H1 (cell line): ENCODE results near the gene POLR2A.

Experiments
- CBX5 ChIP-seq: fragments of 300-800, 300-1000 bp; sonication (generic); IDR thresholded peaks from 2 replicates; pipeline ENCODE4 v1.7.1; 2016; ENCODE audit warnings: antibody characterized with exemption, low read length, low read depth
- JUN ChIP-seq: IDR thresholded peaks from 2 replicates; pipeline ENCODE4 v1.6.1; 2011; ENCODE audit warnings: low read depth, mild to moderate bottlenecking, improper control_type of control experiment, low read length
- MAFK ChIP-seq: IDR thresholded peaks from 2 replicates; pipeline ENCODE4 v1.6.1; 2012; ENCODE audit warnings: low read depth, mild to moderate bottlenecking, improper control_type of control experiment, low read length
- SP2 ChIP-seq: IDR thresholded peaks from 2 replicates; pipeline ENCODE4 v1.6.1; 2012; ENCODE audit warnings: mild to moderate bottlenecking, low read length, inconsistent platforms
- SP4 ChIP-seq: IDR thresholded peaks from 2 replicates; pipeline ENCODE4 v1.6.1; 2012; ENCODE audit warnings: low read length, inconsistent platforms
- YY1 ChIP-seq: IDR thresholded peaks from 2 replicates; pipeline ENCODE4 v1.6.1; 2011; ENCODE audit warnings: low read depth, mild to moderate bottlenecking, low read length
- TF ChIP-seq, protein P1 (sequence below), 3 experiments: IDR thresholded peaks; 1 replicate in 2 of 3; 2 replicates in 1 of 3; pipeline versions ENCODE4 v1.5.1 to v1.6.1; 2011; ENCODE audit warnings: low read length in 3 of 3, mild to moderate bottlenecking in 3 of 3, inconsistent platforms in 2 of 3, low read depth in 1 of 3, moderate library complexity in 1 of 3; ENCODE audit not compliant: insufficient read depth in 1 of 3; ENCODE audit errors: control extremely low read depth in 1 of 3

DNA sequence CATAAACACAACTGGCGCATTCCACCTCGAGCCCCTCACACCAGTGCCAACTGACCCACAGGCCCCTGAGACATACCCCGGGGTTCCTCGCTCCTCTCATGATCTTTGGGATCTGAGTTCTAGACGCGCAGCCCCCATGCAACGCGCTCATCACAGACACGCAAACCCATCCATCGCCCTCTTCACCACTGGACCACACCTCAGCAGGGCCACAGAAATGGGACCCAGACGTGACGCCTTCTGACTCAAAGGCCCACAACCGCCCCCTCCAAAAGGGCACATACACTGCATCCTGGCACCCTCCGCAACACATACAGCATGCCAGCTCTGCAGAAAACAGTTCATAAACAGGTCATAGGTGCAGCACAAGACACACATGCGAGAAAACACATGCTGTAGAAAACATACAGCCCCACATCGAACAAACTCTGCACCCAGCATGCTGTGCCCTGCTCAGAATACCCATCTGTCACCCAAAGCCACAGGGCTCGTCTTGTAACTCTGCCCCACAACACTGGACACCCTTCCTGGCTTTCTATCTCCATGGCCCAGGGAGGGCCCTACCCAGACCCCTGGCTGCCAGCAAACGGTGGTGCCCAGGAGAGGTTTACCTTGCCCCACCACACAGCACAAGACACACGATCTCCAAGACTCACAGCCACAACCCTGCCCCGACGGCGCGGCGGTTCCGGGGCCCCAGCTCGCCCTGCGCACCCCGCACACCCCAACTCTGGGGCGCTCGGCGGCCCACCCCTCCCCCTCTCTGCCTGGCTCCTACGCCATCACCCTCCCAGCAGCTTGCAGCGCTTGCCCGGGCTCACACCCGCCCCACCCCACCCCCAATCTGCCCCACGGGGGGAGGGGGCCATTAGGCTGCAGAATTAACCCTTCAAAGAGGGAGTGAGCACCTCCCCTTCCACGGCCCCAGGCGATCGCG lies 5.6 kb upstream of the POLR2A start:
- TF ChIP-seq YY1 (no peak), SP2 (no peak), SP4 (no peak), MAFK (no peak), JUN (no peak), CBX5 (no peak)
- TF ChIP-seq, protein P1, sequence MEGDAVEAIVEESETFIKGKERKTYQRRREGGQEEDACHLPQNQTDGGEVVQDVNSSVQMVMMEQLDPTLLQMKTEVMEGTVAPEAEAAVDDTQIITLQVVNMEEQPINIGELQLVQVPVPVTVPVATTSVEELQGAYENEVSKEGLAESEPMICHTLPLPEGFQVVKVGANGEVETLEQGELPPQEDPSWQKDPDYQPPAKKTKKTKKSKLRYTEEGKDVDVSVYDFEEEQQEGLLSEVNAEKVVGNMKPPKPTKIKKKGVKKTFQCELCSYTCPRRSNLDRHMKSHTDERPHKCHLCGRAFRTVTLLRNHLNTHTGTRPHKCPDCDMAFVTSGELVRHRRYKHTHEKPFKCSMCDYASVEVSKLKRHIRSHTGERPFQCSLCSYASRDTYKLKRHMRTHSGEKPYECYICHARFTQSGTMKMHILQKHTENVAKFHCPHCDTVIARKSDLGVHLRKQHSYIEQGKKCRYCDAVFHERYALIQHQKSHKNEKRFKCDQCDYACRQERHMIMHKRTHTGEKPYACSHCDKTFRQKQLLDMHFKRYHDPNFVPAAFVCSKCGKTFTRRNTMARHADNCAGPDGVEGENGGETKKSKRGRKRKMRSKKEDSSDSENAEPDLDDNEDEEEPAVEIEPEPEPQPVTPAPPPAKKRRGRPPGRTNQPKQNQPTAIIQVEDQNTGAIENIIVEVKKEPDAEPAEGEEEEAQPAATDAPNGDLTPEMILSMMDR (IDR thresholded peaks at IDR 0.05; ENCODE audit: control extremely low read depth in 1 of 3, insufficient read depth in 1 of 3, low read depth in 1 of 3, low read length in 3 of 3): no peak
